Heart right ventricle (tissue), 16 donors: ENCODE results near the gene CPED1. TPM values are rescaled to one million over a fixed set of nuclear protein-coding genes. Genes with fewer than 3 reads are reported as not detected.
A peak's percentile ranks its signal among the peaks of the same experiment; 100 is the strongest.
"Not testable (repeated sequence)": the region's sequence is repeated elsewhere in the genome, so short reads cannot be mapped to it uniquely, and the experiment has no call there.

Experiments used
- ATAC-seq, 8 donors: fragments of 200-7000 bp; cut with Tn5 transposase; one replicate each; pipeline ENCODE4 v1.9.1; 2020; ENCODE audit warnings: mild to moderate bottlenecking in 8 of 8, moderate library complexity in 8 of 8, moderate number of reproducible peaks in 1 of 8
- DNase-seq, 2 donors: peaks; one replicate each; pipeline ENCODE4 v3.0.0-alpha.2; 2020
- H3K27ac ChIP-seq, 10 donors: fragments of 200-600 bp; sonication (generic) in 2 of 10; one replicate each; pipeline versions ENCODE4 v1.5.0 to v1.8.0; 2020 to 2022; ENCODE audit warnings: mild to moderate bottlenecking in 3 of 10
- H3K27me3 ChIP-seq, 7 donors: fragments of 200-600 bp; one replicate each; pipeline ENCODE4 v1.8.0; 2021 to 2022; ENCODE audit warnings: mild to moderate bottlenecking in 2 of 7
- H3K36me3 ChIP-seq, 9 donors: fragments of 200-600 bp; sonication (generic) in 1 of 9; one replicate each; pipeline versions ENCODE4 v1.5.0 to v1.8.0; 2020 to 2022; ENCODE audit warnings: mild to moderate bottlenecking in 2 of 9
- H3K4me1 ChIP-seq, 9 donors: fragments of 200-600 bp; sonication (generic) in 1 of 9; one replicate each; pipeline versions ENCODE4 v1.5.0 to v1.8.0; 2020 to 2022; ENCODE audit warnings: mild to moderate bottlenecking in 4 of 9
- H3K4me3 ChIP-seq, 10 donors: fragments of 200-600 bp; sonication (generic) in 2 of 10; one replicate each; pipeline versions ENCODE4 v1.5.0 to v1.8.0; 2020 to 2022; ENCODE audit warnings: mild to moderate bottlenecking in 7 of 10, moderate library complexity in 2 of 10
- H3K9me3 ChIP-seq, 11 donors: fragments of 200-600 bp in 10 of 11; sonication (generic) in 2 of 11; one replicate each; pipeline versions ENCODE4 v1.5.0 to v1.8.0; 2013 to 2022; ENCODE audit warnings: mild to moderate bottlenecking in 2 of 11, control low read depth in 1 of 11, moderate library complexity in 1 of 11
- CTCF ChIP-seq, 9 donors: fragments of 200-600 bp; sonication (generic) in 2 of 9; IDR thresholded peaks; one replicate each; pipeline versions ENCODE4 v1.5.0 to v1.8.0; 2021 to 2022; ENCODE audit warnings: antibody characterized with exemption in 9 of 9, mild to moderate bottlenecking in 5 of 9, moderate library complexity in 1 of 9
- WGBS, 2 donors: extraction: QIAGEN DNeasy Blood & Tissue Kit; methylation state at CpG; one replicate each; pipeline ENCODE4 v1.1.7; 2013; ENCODE audit warnings: inconsistent platforms in 1 of 2; 5-methylcytosine and 5-hydroxymethylcytosine counted together
- intact Hi-C, 10 donors: fragments of 100-400 bp; cut with DNase I; formaldehyde crosslinking; loops; one replicate each; pipeline versions ENCODE4 v1.11.1 to v1.14.2; 2022
- polyA plus RNA-seq, 2 donors: library from polyadenylated mRNA; stranded (reverse); fragments of 200-250 nt; gene quantifications; one replicate each; pipeline ENCODE4 v1.2.3, GENCODE V29; 2013
- total RNA-seq, 10 donors: library from RNA; stranded (reverse); fragmentation: NEBNext Ultra II Directional in 3 of 10; extraction: Animal tissue kit (Norgen Biotek cat#: 25700) in 3 of 10; gene quantifications; one replicate each; pipeline versions ENCODE4 v1.2.1 to v1.2.4, GENCODE V29; 2021 to 2023
- donor health status: Arrhythmogenic right ventricular cardiomyopathy.
- donor health status: ischemic (EF 13 %, LVEDD 7.1; RV severe dilation, severe dysfunction).
- donor health status: healthy with polysubstance abuse.
- donor health status: DM: no; HTN: yes; CAD: no.
- donor health status: DM: no; HTN: no; CAD: no.
- donor health status: ischemic (EF 25% LVEDD 6.9; RV normal size, moderate dysfunction).
- donor health status: ischemic (EF 25% LVEDD 5.7; RV mildly dilated, moderate dysfunction).
- donor health status: healthy.
- donor health status: DM: yes; HTN: yes; CAD: no.
- donor health status: Ischemic cardiomyopathy.
- donor health status: ischemic (EF 35%, LVEDD 5.7; RV mildly dilated, moderate dysfunction).
- donor health status: nonischemic (EF 11% LVEDD 7.7; RV severe dilation, severe dysfunction).
- donor health status: DM: yes; HTN: yes; CAD: no.
- donor health status: PGD.
- donor health status: ischemic (EF 29% LVEDD 5.4; RV normal size, mild dysfunction).
- donor health status: nonischemic (EF 23%, LVEDD 6.1; RV moderate dilation, normal function).

CPED1 gene
- total and polyA plus RNA-seq, 12 donors = 3.9 to 56.5 (median 31.2) TPM

GRCh38 chr7:121244120-121244870 lies 255.8 kb downstream of the CPED1 start:
- H3K4me1 ChIP-seq = no peaks in the 10 kb centered on the region
- H3K36me3 ChIP-seq = peaks cover 0 to 87% (median 10%) of the 10 kb centered on the region in 9 donors
- TF ChIP-seq CTCF (IDR thresholded peaks at IDR 0.05) = no peak
- peak in 2 of 8 donors; percentile 39 to 65 for ATAC-seq
- H3K27ac ChIP-seq = no peak overlapping the region
- intact Hi-C loops = no loop called here
- no peak for DNase-seq
- H3K9me3 ChIP-seq = peaks cover 0 to 14% (median 0%) of the 10 kb centered on the region in 11 donors
- H3K4me3 ChIP-seq = no peak overlapping the region
- 75 to 77% methylated on average over 7 of the region's 7 CpGs for WGBS, 2 donors
- H3K27me3 ChIP-seq = no peaks in the 10 kb centered on the region

- H3K27ac ChIP-seq, H3K27me3 ChIP-seq, H3K4me3 ChIP-seq, intact Hi-C loops, H3K4me1 ChIP-seq, DNase-seq, ATAC-seq: not testable (repeated sequence)
- H3K36me3 ChIP-seq = peaks cover 0 to 48% (median 6%) of the 10 kb centered on the region in 9 donors
- peaks cover 0 to 36% (median 0%) of the 10 kb centered on the region in 11 donors for H3K9me3 ChIP-seq
- WGBS, 2 donors = 91% methylated on average over 1 of the region's 1 CpG
Measured at GRCh38 chr7:121251367-121251766, 262.9 kb downstream of the CPED1 start.

DNA sequence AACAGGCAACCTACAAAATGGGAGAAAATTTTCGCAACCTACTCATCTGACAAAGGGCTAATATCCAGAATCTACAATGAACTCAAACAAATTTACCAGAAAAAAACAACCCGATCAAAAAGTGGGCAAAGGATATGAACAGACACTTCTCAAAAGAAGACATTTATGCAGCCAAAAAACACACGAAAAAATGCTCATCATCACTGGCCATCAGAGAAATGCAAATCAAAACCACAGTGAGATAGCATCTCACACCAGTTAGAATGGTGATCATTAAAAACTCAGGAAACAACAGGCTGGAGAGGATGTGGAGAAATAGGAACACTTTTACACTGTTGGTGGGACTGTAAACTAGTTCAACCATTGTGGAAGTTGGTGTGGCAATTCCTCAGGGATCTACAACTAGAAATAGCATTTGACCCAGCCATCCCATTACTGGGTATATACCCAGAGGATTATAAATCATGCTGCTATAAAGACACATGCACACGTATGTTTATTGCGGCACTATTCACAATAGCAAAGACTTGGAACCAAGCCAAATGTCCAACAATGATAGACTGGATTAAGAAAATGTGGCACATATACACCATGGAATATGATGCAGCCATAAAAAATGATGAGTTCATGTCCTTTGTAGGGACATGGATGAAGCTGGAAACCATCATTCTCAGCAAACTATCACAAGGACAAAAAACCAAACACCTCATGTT lies 264.2 kb downstream of the CPED1 start:
- 85 to 91% methylated on average over 3 of the region's 5 CpGs for WGBS, 2 donors
- Histone ChIP-seq H3K36me3 (peaks cover 0 to 36% (median 3%) of the 10 kb centered on the region in 9 donors), H3K9me3 (peaks cover 0 to 36% (median 0%) of the 10 kb centered on the region in 11 donors)
- DNase-seq, H3K4me1 ChIP-seq, intact Hi-C loops, H3K27ac ChIP-seq, ATAC-seq, H3K4me3 ChIP-seq, H3K27me3 ChIP-seq: not testable (repeated sequence)

DNA sequence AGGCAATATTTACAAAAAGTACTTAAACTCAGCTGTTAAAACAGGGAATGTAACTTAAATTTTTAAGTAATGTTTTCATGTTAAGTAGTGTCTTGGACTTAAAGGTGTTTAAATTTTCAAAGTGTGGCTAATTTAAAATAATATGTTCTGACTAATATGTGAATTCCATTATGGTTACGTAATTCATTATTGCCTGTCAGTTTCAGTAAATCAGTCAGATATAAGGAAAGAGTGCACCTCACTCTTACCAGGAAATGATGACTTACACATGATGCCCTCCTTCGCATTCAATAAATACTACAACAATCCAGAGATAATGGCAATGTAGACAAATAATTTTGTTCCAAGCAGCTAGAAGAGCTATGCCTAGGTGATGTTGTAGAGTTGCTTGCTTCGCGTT lies 271.3 kb downstream of the CPED1 start:
- intact Hi-C loops = loop anchor here in 1 of 10 donors (10.0 kb wide), 1 partner anchor 65 kb away; the partner anchor contains the start of gene WNT16

More for the DNA sequence above, 271.3 kb downstream of the CPED1 start:
- no peak overlapping the region for H3K4me3 ChIP-seq
- peaks cover 0 to 14% (median 0%) of the 10 kb centered on the region in 11 donors for H3K9me3 ChIP-seq
- DNase-seq (no peak), ATAC-seq (no peak)
- H3K36me3 ChIP-seq = peaks cover 0 to 47% (median 0%) of the 10 kb centered on the region in 9 donors
- H3K27me3 ChIP-seq = no peaks in the 10 kb centered on the region
- WGBS, 2 donors = 77 to 91% methylated on average over 4 of the region's 4 CpGs
- TF ChIP-seq CTCF (IDR thresholded peaks at IDR 0.05) = no peak
- H3K4me1 ChIP-seq = no peaks in the 10 kb centered on the region
- H3K27ac ChIP-seq = no peak overlapping the region
